ENCODE data around the gene TMEM109.

Gene TMEM109

GRCh38 chr11:60944490-60945294 is 30.7 kb downstream of the TMEM109 start:
- no peak for DNase-seq

- DNase-seq: no peak
Observed at GRCh38 chr11:60945295-60945667, 31.3 kb downstream of the TMEM109 start.

- DNase-seq: peak; percentile 38 to 76
Observed at GRCh38 chr11:60946601-60947264, 32.8 kb downstream of the TMEM109 start.

GRCh38 chr11:60947700-60948099 is 33.7 kb downstream of the TMEM109 start:
- peak; percentile 83 to 94 for DNase-seq

- peak in 1 of 2 experiments; percentile 73 for DNase-seq
Observed at GRCh38 chr11:60948250-60948649, 34.3 kb downstream of the TMEM109 start.

- no peak for DNase-seq
Observed at GRCh38 chr11:60950024-60950423, 36.1 kb downstream of the TMEM109 start.

- DNase-seq: no peak
Observed at GRCh38 chr11:60950933-60951605, 37.1 kb downstream of the TMEM109 start.

- DNase-seq: no peak
Observed at GRCh38 chr11:60951606-60951903, 37.6 kb downstream of the TMEM109 start.

GRCh38 chr11:60951904-60952741 is 38.2 kb downstream of the TMEM109 start, which contains the start of gene SLC15A3:
SLC15A3 (minus strand) TSS chr11:60952176; CDS start chr11:60951551, 625 bp downstream.
- DNase-seq: no peak

GRCh38 chr11:60952742-60953170 is 38.8 kb downstream of the TMEM109 start:
- DNase-seq: no peak

GRCh38 chr11:60953781-60954180 is 39.8 kb downstream of the TMEM109 start:
- DNase-seq: peak in 1 of 2 experiments; percentile 63

- no peak for DNase-seq
Observed at GRCh38 chr11:60954421-60954820, 40.5 kb downstream of the TMEM109 start.

- DNase-seq: no peak
Observed at GRCh38 chr11:60955571-60955970, 41.6 kb downstream of the TMEM109 start.

- no peak for DNase-seq
Observed at GRCh38 chr11:60957188-60957587, 43.2 kb downstream of the TMEM109 start.

GRCh38 chr11:60959431-60959830 is 45.5 kb downstream of the TMEM109 start:
- DNase-seq: no peak

GRCh38 chr11:60960405-60960804 is 46.4 kb downstream of the TMEM109 start:
- DNase-seq: no peak

GRCh38 chr11:60964801-60965200 is 50.8 kb downstream of the TMEM109 start:
- DNase-seq: no peak

- no peak for DNase-seq
Observed at GRCh38 chr11:60966890-60967289, 52.9 kb downstream of the TMEM109 start.

GRCh38 chr11:60968223-60968622 is 54.3 kb downstream of the TMEM109 start:
- DNase-seq: no peak

- peak in 1 of 2 experiments; percentile 20 for DNase-seq
Observed at GRCh38 chr11:60970369-60970774, 56.4 kb downstream of the TMEM109 start.

- no peak for DNase-seq
Observed at GRCh38 chr11:60970890-60971289, 56.9 kb downstream of the TMEM109 start.

GRCh38 chr11:60971520-60971919 is 57.6 kb downstream of the TMEM109 start, which contains the start of gene CD6:
CD6 (plus strand) TSS chr11:60971680; CDS start chr11:60971866, 186 bp downstream.
- no peak for DNase-seq
